B cell (primary cell): ENCODE results near the gene TAS2R39.

Experiments used
- CTCF ChIP-seq: fragments of 200-600 bp; IDR thresholded peaks from one replicate; pipeline ENCODE4 v1.8.0; 2022; ENCODE audit warnings: antibody characterized with exemption, mild to moderate bottlenecking
- EZH2 ChIP-seq: IDR thresholded peaks from 2 replicates; pipeline ENCODE4 v1.6.1; 2012; ENCODE audit warnings: borderline replicate concordance, low read depth, mild to moderate bottlenecking, moderate library complexity, low read length; ENCODE audit not compliant: insufficient read depth, poor library complexity, severe bottlenecking

- TF ChIP-seq CTCF (no peak), EZH2 (no peak)
Measured at GRCh38 chr7:143223784-143224183, 40.6 kb downstream of the TAS2R39 start.
